ENCODE measurements around the gene RFX3. TPM values are rescaled to one million over a fixed set of nuclear protein-coding genes. Genes with fewer than 3 reads are reported as not detected.

The RFX3 gene
- total RNA-seq, 4 donors from 2014 or later, result 7.0 to 11.3 (median 8.6) TPM

GRCh38 chr9:3525096-3525835 lies 535 bp downstream of the RFX3 start:
- DNase-seq (ENCODE audit: low spot score) (no peak), ATAC-seq (ENCODE audit: low FRiP score) (peak; percentile 31)
- TF ChIP-seq CTCF (IDR thresholded peaks at IDR 0.05), result no peak

- DNase-seq (ENCODE audit: low spot score) (no peak), ATAC-seq (ENCODE audit: low FRiP score) (no peak)
- TF ChIP-seq CTCF (IDR thresholded peaks at IDR 0.05), result no peak
Observed at GRCh38 chr9:3521966-3522365, 3.8 kb downstream of the RFX3 start.

DNA sequence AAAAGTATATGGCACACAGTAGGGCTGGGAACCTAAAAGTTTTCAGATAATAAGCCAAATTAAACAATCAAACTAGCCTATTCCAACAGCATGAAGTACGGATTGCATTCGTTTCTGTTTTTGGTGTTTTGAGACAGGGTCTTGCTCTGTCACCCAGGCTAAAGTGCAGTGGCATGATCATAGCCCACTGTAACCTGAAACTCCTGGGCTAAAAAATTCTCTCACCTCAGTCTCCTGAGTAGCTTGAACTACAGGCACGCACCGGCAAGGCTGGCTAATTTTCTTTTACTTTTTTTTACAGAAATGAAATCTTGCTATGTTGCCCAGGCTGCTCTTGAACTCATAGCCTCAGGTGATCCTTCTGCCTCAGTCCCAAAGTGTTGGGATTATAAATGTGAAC lies 5.2 kb downstream of the RFX3 start:
- no peak for TF ChIP-seq CTCF (IDR thresholded peaks at IDR 0.05)
- ATAC-seq (ENCODE audit: low FRiP score) (no peak), DNase-seq (ENCODE audit: low spot score) (no peak)

- no peak for TF ChIP-seq CTCF (IDR thresholded peaks at IDR 0.05)
- DNase-seq (ENCODE audit: low spot score) (no peak), ATAC-seq (ENCODE audit: low FRiP score) (no peak)
Observed at GRCh38 chr9:3517377-3518048, 8.3 kb downstream of the RFX3 start.

- DNase-seq (ENCODE audit: low spot score) (no peak), ATAC-seq (ENCODE audit: low FRiP score) (no peak)
- no peak for TF ChIP-seq CTCF (IDR thresholded peaks at IDR 0.05)
Observed at GRCh38 chr9:3516667-3517330, 9.0 kb downstream of the RFX3 start.

DNA sequence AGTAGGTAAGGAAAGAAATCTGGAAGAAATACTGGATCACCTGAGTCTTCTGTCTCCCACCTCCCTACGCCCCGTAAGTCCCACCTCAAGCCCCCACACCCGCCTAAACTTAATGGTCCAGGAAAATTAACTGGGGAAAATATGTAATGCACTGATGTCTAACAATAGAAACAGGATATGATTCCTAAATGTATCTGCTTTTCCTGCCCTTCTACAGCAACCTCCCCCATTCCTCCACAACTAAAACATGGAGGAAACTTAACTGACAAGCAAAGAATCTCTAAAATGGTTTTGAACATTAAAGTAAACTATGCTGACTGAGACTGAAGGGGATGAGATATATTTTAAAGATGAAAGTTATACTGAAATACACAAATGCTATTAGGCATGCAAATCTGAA lies 10.4 kb downstream of the RFX3 start:
- ATAC-seq (ENCODE audit: low FRiP score), result no peak
- no peak for TF ChIP-seq CTCF (IDR thresholded peaks at IDR 0.05)

More for the DNA sequence above, 10.4 kb downstream of the RFX3 start:
- no peak for DNase-seq (ENCODE audit: low spot score)

All from omental fat pad (tissue), 4 donors.